ENCODE data around the gene TPRN. TPM values are rescaled to one million over a fixed set of nuclear protein-coding genes. Genes with fewer than 3 reads are reported as not detected.

Gene TPRN
- total RNA-seq, 1 experiment from 2014 or later, result 8.5 TPM

DNA sequence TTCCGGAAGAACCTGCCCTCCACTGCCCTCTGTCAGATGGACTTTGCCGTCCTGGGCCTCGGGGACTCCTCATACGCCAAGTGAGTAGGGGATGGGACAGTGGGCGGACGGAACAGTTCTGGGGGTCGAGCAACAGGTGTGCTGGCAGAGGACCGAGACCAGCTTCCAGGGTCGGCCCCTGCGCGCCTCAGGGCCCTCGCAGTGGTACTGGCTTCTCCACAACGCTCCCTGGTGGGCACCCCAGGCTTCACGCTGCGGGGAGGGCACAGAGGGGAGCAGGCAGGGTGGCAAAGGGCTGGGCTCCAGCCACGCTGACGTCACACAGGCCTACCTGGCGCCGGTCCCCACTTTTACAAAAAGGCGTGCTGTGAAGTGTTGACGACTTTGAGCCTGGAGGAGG, 12.0 kb upstream of the TPRN start:
- DNase-seq (ENCODE audit: low read depth), result no peak

DNA sequence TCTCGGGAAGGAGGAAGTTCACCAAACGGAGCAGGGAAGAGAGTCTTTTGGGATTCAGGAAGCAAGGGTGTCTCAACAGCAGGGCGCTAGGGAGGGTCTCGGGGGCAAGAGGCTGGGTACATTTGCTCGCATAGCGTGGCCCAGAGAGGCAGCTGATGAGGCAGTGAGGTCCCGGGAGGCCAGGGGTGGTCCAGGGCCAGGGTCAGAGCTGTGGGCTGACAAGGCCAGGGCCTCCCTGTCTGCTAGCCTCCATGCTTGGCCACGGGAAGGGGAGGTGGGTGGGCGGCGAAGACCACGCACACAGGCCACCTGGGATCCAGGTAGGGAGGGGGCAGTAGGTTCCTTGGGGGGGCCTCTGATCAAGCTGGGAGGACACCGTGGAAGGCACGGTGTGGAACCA, 11.0 kb upstream of the TPRN start:
- no peak for DNase-seq (ENCODE audit: low read depth)

DNA sequence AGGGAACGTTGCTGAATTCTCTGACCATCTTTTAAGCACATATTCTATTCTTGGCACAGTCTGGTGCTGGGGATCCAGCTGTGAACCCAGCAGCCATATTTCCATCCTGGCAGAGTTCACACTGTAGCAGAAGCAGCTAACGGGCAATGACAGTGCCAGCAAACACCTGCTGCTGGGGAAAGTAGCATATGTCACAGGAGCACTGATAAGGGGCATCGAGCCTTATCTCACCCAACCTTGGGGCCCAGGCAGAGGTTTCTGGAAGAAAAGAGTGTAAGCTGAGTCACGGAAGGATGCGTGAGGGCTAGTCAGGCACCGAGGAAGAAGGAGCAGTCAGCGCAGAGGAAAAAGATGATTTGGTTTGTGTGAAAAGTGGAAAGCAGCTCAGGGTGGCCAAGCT, 6.1 kb upstream of the TPRN start:
- DNase-seq (ENCODE audit: low read depth), result no peak

DNA sequence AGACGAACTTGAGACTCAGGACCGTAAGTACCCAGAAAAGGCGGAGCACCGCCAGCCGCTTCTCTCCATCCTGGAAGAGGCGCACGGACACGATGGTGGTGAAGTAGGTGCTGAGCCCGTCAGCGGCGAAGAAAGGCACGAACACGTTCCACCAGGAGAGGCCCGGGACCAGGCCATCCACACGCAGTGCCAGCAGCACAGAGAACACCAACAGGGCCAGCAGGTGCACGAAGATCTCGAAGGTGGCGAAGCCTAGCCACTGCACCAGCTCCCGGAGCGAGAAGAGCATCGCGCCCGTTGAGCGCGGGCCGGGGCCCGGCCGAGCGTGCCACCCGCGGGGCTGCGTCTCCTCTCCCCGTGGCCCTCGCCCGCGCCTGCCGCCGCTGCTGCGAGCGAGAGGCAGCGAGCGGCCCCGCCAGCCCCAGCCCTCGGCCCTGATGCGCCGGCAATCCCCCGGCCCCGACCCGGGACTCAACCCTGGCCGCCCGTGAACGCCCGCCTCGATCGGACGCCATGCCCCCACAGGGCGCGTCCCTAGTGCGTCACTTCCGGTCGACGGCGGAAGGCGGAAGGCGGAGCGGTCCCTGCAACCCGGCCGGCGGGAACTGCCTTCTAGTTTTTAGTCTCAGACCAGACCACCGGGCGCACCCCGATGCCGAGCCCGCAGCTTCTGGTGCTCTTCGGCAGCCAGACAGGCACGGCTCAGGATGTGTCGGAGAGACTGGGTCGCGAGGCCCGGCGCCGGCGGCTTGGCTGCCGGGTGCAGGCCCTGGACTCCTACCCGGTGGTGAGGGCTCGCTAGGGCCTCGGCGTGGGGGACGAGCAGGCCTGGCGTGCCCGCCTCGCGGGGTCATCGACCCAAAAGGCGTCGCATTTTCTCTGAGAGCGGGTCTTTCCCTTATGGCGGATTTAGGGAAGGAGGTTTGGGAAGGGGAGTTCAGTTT, 4.9 kb upstream of the TPRN start, which contains the start of the genes NDOR1 and TMEM203:
NDOR1 (plus strand) TSS at position 575 of the 944 bp plus-strand sequence; CDS start at position 653, 78 bp downstream.
TMEM203 (minus strand) TSS at position 523 of the 944 bp plus-strand sequence; CDS start at position 289, 234 bp downstream.
- DNase-seq (ENCODE audit: low read depth), result peak; percentile 84

DNA sequence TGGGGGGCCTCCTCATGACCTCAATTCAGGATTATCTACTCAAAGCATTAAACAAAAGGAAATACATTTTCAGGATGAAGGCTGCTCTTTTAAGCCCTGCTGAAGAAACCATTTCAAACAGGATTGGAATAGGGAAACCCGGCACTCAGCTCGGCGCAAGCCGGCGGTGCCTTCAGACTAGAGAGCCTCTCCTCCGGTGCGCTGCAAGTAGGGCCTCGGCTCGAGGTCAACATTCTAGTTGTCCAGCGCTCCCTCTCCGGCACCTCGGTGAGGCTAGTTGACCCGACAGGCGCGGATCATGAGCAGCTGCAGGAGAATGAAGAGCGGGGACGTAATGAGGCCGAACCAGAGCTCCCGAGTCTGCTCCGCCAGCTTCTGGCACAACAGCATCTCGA, 4.2 kb upstream of the TPRN start:
- DNase-seq (ENCODE audit: low read depth), result no peak

DNA sequence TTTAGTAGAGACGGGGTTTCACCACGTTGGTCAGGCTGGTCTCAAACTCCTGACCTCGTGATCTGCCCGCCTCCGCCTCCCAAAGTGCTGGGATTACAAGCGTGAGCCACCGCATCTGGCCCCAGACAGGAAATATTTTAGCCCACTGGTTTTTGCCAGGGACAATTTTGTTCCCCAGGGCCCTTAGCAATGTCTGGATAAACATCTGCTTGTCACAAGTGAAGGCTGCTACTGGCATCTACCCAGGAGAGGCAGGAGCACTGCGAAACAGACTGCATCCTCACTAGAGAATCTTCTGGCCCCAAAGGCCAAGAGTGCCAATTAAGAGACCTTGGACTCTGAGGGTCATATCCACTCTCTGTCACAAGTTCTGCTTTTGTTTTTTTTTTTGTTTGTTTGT, 2.4 kb upstream of the TPRN start:
- DNase-seq (ENCODE audit: low read depth), result no peak

DNA sequence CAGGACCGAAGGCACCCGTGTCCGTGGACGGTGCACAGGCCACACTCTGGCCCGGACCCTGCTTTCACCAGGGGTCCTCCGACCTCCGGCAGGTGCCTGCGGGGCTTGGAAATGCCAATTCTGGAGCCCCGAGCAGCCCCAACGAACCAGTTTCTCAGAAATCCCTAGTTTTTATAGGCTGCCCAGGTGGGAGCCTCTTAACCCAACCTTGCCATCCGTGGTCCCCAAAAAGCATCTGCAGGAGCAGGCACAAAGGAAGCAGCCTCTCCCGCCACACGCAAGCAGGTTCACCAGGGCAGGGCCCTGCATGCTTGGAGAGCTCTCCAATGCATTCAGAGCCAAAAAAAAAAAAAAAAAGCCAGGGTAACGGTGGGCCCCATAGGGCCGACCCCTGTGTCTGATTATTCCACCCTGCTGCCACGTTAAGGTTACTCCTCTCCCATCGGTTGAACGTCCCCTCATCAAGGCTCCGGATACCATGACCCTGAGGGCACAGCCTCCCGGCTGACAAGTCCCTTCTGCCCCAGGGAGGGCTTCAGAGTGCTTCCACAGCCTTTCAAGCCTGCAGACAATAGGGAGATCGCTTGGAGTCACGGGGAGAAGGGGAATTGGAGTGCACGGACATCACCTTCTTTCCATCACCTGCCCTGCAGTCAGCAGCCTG, 796 bp upstream of the TPRN start:
- DNase-seq (ENCODE audit: low read depth), result no peak

DNA sequence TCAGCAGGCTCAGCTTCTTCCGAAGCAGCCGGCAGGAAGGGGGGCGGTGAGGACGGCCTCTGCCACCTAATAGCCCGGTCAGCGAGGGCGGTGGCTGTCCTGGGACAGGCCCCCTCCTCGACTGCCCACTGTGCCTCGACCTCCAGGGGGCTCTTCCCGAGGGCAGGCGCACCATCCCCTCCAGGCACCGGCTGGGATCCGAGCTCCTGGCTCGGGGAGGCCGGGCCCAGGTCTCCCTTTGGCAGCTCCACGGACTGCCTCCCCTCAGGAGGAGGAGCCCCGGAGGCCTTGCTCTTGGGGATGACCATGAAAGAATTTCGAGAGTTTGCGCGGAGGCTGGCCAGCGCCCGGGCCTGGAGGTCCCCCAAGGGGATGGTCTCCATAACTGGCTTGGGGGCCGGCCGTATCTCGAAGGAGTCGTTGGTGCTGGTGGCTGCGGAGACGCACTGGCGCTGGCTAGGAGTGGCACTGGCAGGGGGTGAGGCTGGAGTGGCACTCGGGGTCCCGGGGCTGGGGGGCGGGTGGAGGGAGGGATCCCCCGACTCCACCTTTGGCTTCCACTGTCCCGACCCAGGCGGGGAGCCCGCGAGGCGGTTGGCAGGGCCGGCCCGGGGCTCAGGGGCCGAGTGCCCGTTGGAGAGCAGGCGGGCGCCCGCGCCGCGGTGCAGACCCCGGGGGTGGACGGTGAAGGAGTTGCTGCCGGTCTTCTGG, 975 bp downstream of the TPRN start:
- DNase-seq (ENCODE audit: low read depth), result no peak

DNA sequence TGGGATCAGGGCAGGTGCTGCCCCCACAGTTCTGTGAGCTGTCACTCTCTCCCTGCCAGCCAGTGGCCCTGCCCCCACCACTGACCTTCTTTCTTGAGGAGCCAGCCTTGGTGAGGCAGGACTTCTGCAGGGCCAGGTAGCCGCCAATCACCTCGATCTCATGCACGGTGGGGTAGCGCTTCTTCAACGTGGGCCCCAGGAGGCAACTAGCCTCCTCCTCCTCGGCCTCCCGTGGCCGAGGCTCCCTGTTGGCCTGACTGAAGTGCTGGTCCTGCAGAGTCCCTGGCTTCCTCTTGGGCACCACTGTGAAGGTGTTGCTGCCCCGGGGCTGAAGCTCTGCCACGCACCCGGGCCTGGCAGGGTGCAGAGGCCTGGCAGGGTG, 1.6 kb downstream of the TPRN start:
- DNase-seq (ENCODE audit: low read depth), result no peak

DNA sequence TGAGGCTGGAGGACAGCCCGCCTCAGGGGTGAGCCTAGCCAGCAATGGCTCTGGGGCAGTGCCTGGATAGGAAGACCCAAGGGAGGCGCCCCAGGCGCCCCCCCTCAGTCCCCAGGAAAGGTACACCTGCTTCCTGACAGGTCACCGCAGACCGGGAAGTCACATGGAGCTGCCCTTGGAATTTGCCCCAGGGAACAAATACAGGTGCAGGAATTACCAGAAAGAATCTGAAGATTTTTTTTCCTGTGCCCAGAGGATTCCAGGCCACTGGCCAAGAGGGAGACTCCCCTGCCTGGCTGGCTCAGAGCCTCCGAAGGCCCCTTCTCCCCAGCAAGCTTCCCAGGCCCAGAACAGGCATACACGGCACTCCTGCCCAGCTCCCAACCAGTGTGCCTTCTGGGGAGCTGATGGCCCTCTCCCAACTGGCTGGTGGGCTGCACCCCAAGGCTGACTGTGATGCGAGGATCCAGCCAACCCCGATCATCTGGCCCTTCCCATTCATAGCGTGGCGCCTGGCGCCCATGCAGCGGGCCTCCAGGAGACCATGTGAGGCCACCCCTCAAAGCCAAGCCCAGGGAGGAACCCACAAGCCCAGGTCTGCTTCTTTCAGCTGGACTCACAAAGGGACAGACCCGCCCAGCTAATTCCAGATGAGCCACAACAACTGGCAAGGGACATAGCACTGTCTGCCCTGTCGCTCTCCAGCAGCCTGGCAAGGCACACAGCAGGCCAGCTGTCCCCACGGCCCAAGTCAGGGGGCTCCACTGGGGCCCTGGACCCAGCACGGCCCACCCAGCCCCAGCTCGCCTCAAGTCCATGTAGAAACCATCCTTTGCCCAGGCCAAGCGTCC, 2.3 kb downstream of the TPRN start:
- peak; percentile 63 for DNase-seq (ENCODE audit: low read depth)

DNA sequence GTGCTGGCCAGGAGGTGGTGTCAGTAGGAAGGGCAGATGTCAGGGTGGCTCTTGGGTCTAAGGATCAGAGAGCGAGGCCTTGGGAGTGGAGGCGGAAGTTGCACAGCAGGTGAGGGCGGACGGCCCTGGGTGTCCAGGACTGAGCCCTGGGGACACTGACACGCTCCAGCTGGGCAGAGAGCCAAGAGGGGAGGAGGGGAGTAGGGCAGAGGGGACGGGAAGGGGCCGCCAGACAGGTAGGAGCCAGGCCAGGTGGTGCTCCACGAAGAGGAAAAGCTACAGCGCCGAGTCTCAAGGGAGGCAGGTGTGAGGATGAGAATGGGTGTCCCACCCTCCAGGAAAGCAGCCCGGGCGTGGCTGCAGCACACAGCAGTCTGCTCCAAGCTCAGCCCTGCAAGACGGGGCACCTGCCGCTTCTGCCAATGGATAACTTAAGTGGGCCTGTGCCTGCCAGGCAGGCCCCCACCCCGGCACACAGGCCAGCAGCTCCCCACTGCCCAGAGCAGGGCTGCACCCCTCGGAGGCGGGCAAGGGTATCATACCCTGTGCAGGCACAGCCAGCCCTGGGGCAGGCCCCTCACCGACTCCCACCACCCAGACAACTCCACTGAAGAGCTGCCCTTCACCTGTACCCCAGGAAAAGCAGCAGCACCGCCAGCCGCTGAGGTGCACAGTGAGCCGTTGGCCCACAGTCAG, 4.9 kb downstream of the TPRN start:
- DNase-seq (ENCODE audit: low read depth), result no peak

DNA sequence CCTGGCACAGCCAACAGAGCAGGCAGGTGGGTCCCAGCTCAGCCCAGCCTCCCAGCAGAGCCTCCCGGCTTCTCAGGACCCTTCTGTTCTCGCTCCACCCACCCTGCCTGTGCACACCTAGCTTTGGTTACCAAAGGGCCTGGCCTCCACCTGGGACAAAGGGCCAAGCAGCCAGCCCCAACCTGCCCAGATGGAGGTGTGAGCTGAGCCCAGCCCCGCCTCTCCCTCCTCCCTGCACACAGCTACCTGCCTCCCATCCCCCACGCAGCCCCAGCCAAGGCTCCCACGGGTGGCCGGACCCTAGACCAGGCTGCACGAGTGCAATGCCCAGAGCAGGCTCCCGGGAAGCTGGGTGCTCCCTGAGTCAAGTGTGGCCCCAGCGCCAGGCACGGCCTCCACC, 5.6 kb downstream of the TPRN start:
- DNase-seq (ENCODE audit: low read depth), result no peak

DNA sequence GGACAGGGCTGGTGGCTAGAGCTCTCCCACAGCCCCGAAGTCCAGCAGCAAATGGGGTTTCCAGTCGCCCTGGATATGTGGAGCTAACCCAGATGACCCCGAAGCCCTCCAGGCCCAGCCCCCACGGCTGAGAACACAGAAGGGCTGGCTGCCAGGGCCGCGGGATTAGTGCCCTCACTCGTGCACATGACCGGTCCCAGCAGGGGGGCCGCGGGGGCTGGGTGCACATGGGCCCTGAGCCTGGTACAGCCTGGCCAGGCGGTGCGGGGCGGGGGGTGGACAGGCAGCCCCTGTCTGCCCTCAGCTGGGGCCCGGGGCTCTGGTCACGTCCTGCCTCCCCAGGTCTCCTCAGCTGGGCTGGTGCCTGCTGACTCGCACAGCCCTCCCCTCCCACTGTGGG, 6.2 kb downstream of the TPRN start:
- DNase-seq (ENCODE audit: low read depth), result no peak

DNA sequence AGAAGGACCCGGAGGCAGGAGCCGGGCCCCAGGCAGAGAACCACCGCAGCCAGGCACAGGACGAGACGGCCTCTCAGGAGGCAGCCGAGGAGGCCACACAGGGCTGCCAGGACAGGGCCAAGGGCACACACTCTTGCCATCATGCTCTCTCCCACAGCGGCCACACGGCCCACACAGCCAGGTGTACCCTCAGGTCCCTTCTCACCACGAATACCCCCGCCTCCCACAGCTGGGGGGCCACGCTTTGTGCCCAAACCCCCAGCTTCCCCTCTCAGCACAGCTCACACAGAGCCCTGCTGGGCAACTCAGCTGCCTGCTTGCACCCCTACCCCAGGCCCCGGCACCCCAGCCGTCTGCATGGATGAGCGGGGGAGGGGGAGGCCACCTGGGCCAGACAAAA, 6.8 kb downstream of the TPRN start:
- no peak for DNase-seq (ENCODE audit: low read depth)

DNA sequence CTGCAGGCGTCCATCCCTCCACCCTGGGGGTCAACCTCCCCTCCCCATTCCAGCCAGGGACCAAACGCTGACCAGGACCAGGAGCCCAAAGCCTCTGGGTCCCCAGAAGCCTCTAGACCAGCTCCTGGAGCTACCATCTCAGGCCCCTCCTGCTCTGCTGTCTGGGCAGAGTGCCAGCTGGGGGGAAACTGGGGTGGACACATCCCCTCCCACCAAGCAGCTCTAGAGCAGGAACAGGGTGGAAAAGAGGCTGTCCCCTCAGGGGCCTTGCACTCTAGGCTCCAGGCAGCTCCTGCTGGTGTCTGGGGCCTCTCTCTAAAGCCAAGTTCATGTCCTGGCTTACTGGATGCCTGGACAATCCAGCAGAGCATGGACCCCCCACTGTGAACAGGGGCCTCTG, 7.7 kb downstream of the TPRN start:
- no peak for DNase-seq (ENCODE audit: low read depth)

DNA sequence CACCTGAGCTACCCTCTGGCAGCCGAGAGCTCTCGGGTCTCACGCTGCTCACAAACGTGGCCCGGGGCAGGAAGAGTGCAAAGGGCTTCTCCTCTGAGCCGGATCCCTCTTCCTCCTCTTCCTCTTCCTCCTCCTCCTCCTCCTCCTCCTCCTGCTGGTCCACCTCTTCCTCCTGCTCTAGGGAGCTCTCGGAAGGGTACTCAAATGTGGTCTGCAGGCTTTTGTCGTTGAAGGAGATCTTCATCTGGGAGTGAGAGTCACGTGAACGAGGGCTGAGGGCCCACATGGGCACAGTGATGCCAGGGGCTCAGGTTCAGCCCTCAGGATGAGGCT, 8.1 kb downstream of the TPRN start:
- DNase-seq (ENCODE audit: low read depth), result no peak

DNA sequence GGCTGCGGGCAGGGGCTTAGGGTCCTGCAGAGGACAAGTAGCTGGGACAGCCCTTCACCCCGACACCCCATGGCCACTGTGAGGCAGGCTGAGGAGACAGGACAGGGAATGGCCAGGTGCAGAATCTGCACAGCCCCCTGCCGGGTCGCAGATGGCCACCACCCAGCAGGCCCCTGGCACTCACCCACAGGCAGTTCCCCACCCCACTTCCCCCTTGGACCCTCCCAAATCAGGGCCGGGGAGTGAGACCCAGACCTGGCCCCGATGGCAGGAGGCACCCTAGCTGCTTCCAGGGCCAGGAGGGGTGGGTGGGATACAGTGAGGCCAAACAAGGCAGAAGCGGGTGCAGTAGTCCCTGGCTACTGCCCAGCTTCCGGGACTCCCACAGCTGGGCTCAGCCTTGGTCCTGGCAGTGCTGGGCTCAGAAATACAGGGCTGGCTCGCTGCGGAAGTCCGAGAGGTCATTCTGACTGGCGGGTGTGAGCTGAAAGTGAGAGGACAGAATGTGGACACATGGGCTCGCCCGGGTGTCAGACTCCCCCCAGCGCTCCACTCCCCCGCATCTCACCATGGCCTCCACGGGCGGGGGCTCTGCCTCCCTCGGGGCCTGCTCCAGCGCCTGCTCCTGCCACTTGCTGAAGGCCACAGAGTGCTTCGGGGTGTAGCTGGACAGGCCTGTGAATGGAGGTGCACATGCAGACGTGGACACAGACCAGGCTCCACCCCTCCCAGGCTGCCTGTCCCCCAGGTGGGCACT, 8.7 kb downstream of the TPRN start:
- no peak for DNase-seq (ENCODE audit: low read depth)

DNA sequence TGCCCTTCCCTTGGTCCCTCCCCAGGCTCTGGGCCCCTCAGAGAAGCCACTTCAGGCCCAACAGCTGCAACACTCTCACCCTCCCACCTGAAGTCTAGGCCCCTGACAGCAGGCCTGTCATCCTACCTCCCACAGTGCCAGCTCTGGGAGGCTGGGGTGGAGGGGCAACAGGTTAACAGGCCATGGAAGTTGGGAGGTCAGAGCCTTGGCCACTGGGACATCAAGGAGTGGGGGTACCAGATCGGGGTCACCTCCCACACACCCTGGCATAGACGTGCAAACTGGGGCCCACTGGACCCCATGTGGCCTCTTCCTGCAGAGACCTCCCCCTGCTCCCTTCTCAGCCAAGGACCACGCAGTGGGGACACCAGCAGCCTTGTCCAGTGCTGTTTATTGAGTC, 9.3 kb downstream of the TPRN start:
- no peak for DNase-seq (ENCODE audit: low read depth)

DNA sequence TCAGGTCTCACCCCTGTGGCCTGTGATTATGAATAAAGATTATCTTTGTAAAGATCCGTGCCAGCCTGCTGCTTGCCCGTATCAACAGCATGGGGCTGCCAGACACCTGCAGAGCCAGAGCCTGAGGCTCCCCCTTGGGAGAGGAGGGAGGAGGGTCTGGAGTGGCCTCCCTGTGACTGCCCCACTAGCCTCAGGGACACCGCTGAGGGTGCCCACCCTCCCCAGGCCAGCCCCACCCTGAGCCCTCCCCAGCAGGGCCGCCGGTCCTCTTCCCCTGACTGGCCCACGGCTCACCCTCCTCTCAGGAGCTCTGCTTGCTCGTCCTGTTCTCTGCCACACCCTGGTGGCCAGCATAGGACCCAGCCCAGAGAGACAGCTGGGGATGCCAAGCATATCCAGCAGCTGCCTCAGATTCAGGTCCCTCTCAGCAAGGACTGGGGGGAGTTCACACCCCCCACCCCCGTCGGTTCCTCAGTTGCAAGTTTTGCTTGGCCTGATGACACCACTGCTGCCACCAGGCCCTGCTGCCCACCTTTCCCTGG, 10.2 kb downstream of the TPRN start:
- no peak for DNase-seq (ENCODE audit: low read depth)

All from M059J (cell line).